ENCODE measurements around the gene ARL6IP6.

GRCh38 chr2:152790883-152791282 lies 72.5 kb downstream of the ARL6IP6 start:
- TF ChIP-seq EZH2phosphoT487 (IDR thresholded peaks at IDR 0.05; ENCODE audit: insufficient read depth, low read depth) = no peak
- no peak for TF ChIP-seq EZH2 (IDR thresholded peaks at IDR 0.05; ENCODE audit: insufficient read depth, poor library complexity, severe bottlenecking)
